ENCODE measurements around the gene MYF5. TPM values are rescaled to one million over a fixed set of nuclear protein-coding genes. Genes with fewer than 3 reads are reported as not detected.

The MYF5 gene
- total RNA-seq, 1 experiment from 2014 or later: not detected

- Histone ChIP-seq H2BK120ac (ENCODE audit: low read depth, low read length, poor library complexity, severe bottlenecking) (no peak overlapping the region), H4K20me1 (ENCODE audit: control insufficient read depth, insufficient read depth, insufficient read length) (no peaks in the 10 kb centered on the region), H3K9ac (ENCODE audit: extremely low read depth, insufficient read length, low read length) (no peak overlapping the region), H4K8ac (replicated peaks; ENCODE audit: insufficient read length, low read depth, low read length) (no peak overlapping the region), H3K56ac (ENCODE audit: insufficient read length, low read depth, low read length) (no peak overlapping the region), H3K79me1 (ENCODE audit: insufficient read depth, low read depth, low read length, poor library complexity, severe bottlenecking) (no peaks in the 10 kb centered on the region), H3K4ac (ENCODE audit: low read depth, low read length) (no peak overlapping the region), H3K27me3 (ENCODE audit: insufficient read depth, low read length) (peaks cover 56% of the 10 kb centered on the region), H3K23me2 (ENCODE audit: insufficient read length, low read depth, low read length, poor library complexity, severe bottlenecking) (peaks cover 18% of the 10 kb centered on the region), H3K4me2 (ENCODE audit: insufficient read depth, insufficient read length, low read length) (peak overlapping the region; percentile 94), H3K9me3 (ENCODE audit: control insufficient read depth, low read depth, low read length) (no peaks in the 10 kb centered on the region), H2AFZ (ENCODE audit: low read length) (no peak overlapping the region), H3K14ac (ENCODE audit: insufficient read depth, low read length) (no peak overlapping the region), H3K79me2 (ENCODE audit: insufficient read depth, low read length) (no peaks in the 10 kb centered on the region), H3K27ac (ENCODE audit: insufficient read length, low read depth, low read length) (no peak overlapping the region), H4K91ac (ENCODE audit: insufficient read length, low read depth, low read length) (no peak overlapping the region), H2AK5ac (ENCODE audit: insufficient read length, low read length) (no peak overlapping the region), H2BK5ac (ENCODE audit: insufficient read length, low read length) (no peak overlapping the region), H2BK12ac (ENCODE audit: insufficient read length, low read depth, low read length) (no peak overlapping the region), H2BK15ac (ENCODE audit: low read depth, low read length) (no peak overlapping the region), H3T11ph (ENCODE audit: low read length) (no peak overlapping the region), H3K4me1 (ENCODE audit: insufficient read depth, low read length) (peaks cover 3% of the 10 kb centered on the region), H4K5ac (ENCODE audit: insufficient read length, low read depth, low read length) (no peak overlapping the region), H3K18ac (ENCODE audit: insufficient read length, low read depth, low read length) (no peak overlapping the region), H3K23ac (ENCODE audit: insufficient read length, low read depth, low read length) (no peak overlapping the region), H2BK20ac (ENCODE audit: low read depth, low read length, poor library complexity, severe bottlenecking) (no peak overlapping the region)
- Mint-ChIP-seq H3K4me1 (peaks cover 49 to 55% of the 10 kb centered on the region in 2 experiments), H3K27ac (0 out of 7 replicates have a peak overlapping the region, but pooled peaks of 1 of the 3 experiments have one; percentile 24), H3K36me3 (ENCODE audit: insufficient read depth in 1 of 3, low read depth in 3 of 3) (no peaks in the 10 kb centered on the region), H3K9me3 (no peaks in the 10 kb centered on the region; a peak in 1 of 5 replicates), H3K27me3 (ENCODE audit: low read depth) (peaks cover 96% of the 10 kb centered on the region), H3K4me3 (peak overlapping the region; percentile 62 to 81)
- WGBS (ENCODE audit: extremely low coverage, insufficient read length, low lambda C conversion rate): no CpG with 5 or more reads among the region's 50 CpGs
- no peak for TF ChIP-seq CTCF (conservative IDR thresholded peaks at IDR 0.05)
- peak; percentile 76 for DNase-seq
Measured at GRCh38 chr12:80708259-80708974, 8.3 kb upstream of the MYF5 start.

Measured in H9 (cell line).